WTC11 (cell line): ENCODE data around the gene TDP2. TPM values are rescaled to one million over a fixed set of nuclear protein-coding genes. Genes with fewer than 3 reads are reported as not detected.
"Not testable (repeated sequence)": the region's sequence is repeated elsewhere in the genome, so short reads cannot be mapped to it uniquely, and the experiment has no call there.

Experiments
- ATAC-seq: fragments of 200-7000 bp; cut with Tn5 transposase; 2 replicates; pipeline ENCODE4 v1.10.0; 2021; ENCODE audit warnings: mild to moderate bottlenecking, moderate library complexity
- CTCF ChIA-PET: fragments of 300-600 bp; sonication (Branson Sonifier 250); formaldehyde crosslinking; loops from one replicate; lab custom pipeline; 2021; ENCODE audit warnings: antibody characterized with exemption; lab: Charles Lee
- POLR2A ChIA-PET: fragments of 350-600 bp; sonication (Branson Sonifier 250); formaldehyde crosslinking; loops from one replicate; lab custom pipeline; 2021; ENCODE audit warnings: antibody characterized with exemption; lab: Charles Lee
- DNase-seq: peaks from one replicate; pipeline ENCODE4 v3.0.0; 2021; ENCODE audit warnings: low spot score
- H3K27ac Mint-ChIP-seq: 2 replicates; pipeline ENCODE4 v1.8.0; 2021; ENCODE audit warnings: mixed read lengths
- H3K27me3 Mint-ChIP-seq: 2 replicates; pipeline ENCODE4 v1.8.0; 2021; ENCODE audit warnings: low read depth, mild to moderate bottlenecking, moderate library complexity, mixed read lengths
- H3K36me3 Mint-ChIP-seq: 2 replicates; pipeline ENCODE4 v1.8.0; 2021; ENCODE audit warnings: mixed read lengths
- H3K4me1 Mint-ChIP-seq: 2 replicates; pipeline ENCODE4 v1.8.0; 2022; ENCODE audit warnings: mixed read lengths
- H3K4me3 Mint-ChIP-seq: 2 replicates; pipeline ENCODE4 v1.8.0; 2021; ENCODE audit warnings: mild to moderate bottlenecking, moderate library complexity, mixed read lengths
- H3K9me3 Mint-ChIP-seq: 2 replicates; pipeline ENCODE4 v1.8.0; 2021; ENCODE audit warnings: mixed read lengths
- ATF1 ChIP-seq: sonication (generic); formaldehyde crosslinking; IDR thresholded peaks from 2 replicates; pipeline ENCODE4 v1.8.1; 2023; ENCODE audit warnings: mild to moderate bottlenecking, moderate library complexity, missing genetic modification reagents
- ETV6 ChIP-seq: sonication (generic); formaldehyde crosslinking; IDR thresholded peaks from 2 replicates; pipeline ENCODE4 v1.8.1; 2022; ENCODE audit warnings: mild to moderate bottlenecking, missing genetic modification reagents
- FOXP1 ChIP-seq: sonication (generic); formaldehyde crosslinking; IDR thresholded peaks from 2 replicates; pipeline ENCODE4 v1.8.0; 2022; ENCODE audit warnings: missing genetic modification reagents, mild to moderate bottlenecking, moderate library complexity, borderline replicate concordance
- IRF1 ChIP-seq: sonication (generic); formaldehyde crosslinking; IDR thresholded peaks from 2 replicates; pipeline ENCODE4 v1.8.0; 2023; ENCODE audit warnings: missing genetic modification reagents
- NFATC4 ChIP-seq: fragments of 250-450 bp; sonication (Bioruptor Pico); IDR thresholded peaks from 2 replicates; pipeline ENCODE4 v1.9.0; 2021; ENCODE audit warnings: mild to moderate bottlenecking
- OVOL2 ChIP-seq: fragments of 250-450 bp; sonication (Bioruptor Pico); IDR thresholded peaks from 2 replicates; pipeline ENCODE4 v1.9.0; 2021; ENCODE audit warnings: mild to moderate bottlenecking, borderline replicate concordance
- SMAD4 ChIP-seq: sonication (generic); formaldehyde crosslinking; IDR thresholded peaks from 2 replicates; pipeline ENCODE4 v1.8.0; 2022; ENCODE audit warnings: mild to moderate bottlenecking, missing genetic modification reagents
- SP1 ChIP-seq: sonication (generic); formaldehyde crosslinking; conservative IDR thresholded peaks from 2 replicates; pipeline ENCODE4 v1.8.1; 2022; ENCODE audit warnings: missing genetic modification reagents
- STAT6 ChIP-seq: sonication (generic); formaldehyde crosslinking; conservative IDR thresholded peaks from 2 replicates; pipeline ENCODE4 v1.8.1; 2023; ENCODE audit warnings: mild to moderate bottlenecking, low read depth, missing genetic modification reagents, moderate library complexity
- TEAD1 ChIP-seq: sonication (generic); formaldehyde crosslinking; IDR thresholded peaks from 2 replicates; pipeline ENCODE4 v1.8.0; 2022; ENCODE audit warnings: mild to moderate bottlenecking, missing genetic modification reagents
- ZBTB43 ChIP-seq: sonication (generic); formaldehyde crosslinking; IDR thresholded peaks from 2 replicates; pipeline ENCODE4 v1.8.1; 2023; ENCODE audit warnings: mild to moderate bottlenecking, missing genetic modification reagents
- ZNF121 ChIP-seq: sonication (generic); formaldehyde crosslinking; IDR thresholded peaks from 2 replicates; pipeline ENCODE4 v1.8.0; 2023; ENCODE audit warnings: missing genetic modification reagents
- ZNF138 ChIP-seq: sonication (generic); formaldehyde crosslinking; conservative IDR thresholded peaks from 2 replicates; pipeline ENCODE4 v1.8.1; 2022; ENCODE audit warnings: mild to moderate bottlenecking, moderate library complexity, missing genetic modification reagents
- ZNF317 ChIP-seq: sonication (generic); formaldehyde crosslinking; IDR thresholded peaks from 2 replicates; pipeline ENCODE4 v1.8.1; 2023; ENCODE audit warnings: low read depth, mild to moderate bottlenecking, moderate library complexity, missing genetic modification reagents, borderline replicate concordance
- total RNA-seq: library from RNA; stranded (reverse); gene quantifications from 3 replicates; pipeline ENCODE4 v1.2.3, GENCODE V29; 2021
- TF ChIP-seq, protein P1 (sequence below): sonication (generic); formaldehyde crosslinking; IDR thresholded peaks from 2 replicates; pipeline ENCODE4 v1.8.1; 2023; ENCODE audit warnings: mild to moderate bottlenecking, moderate library complexity, missing genetic modification reagents
- TF ChIP-seq, protein P2 (sequence below): sonication (generic); formaldehyde crosslinking; IDR thresholded peaks from 2 replicates; pipeline ENCODE4 v1.8.1; 2023; ENCODE audit warnings: mild to moderate bottlenecking, missing genetic modification reagents, moderate library complexity
- TF ChIP-seq, protein P3 (sequence below): sonication (generic); formaldehyde crosslinking; IDR thresholded peaks from 2 replicates; pipeline ENCODE4 v1.8.1; 2022; ENCODE audit warnings: missing genetic modification reagents, borderline replicate concordance
- TF ChIP-seq, protein P4 (sequence below): fragments of 250-450 bp; sonication (Bioruptor Pico); IDR thresholded peaks from 2 replicates; pipeline ENCODE4 v1.9.0; 2021; ENCODE audit warnings: moderate library complexity, mild to moderate bottlenecking, inconsistent platforms, borderline replicate concordance
- TF ChIP-seq, protein P5 (sequence below): sonication (generic); formaldehyde crosslinking; IDR thresholded peaks from 2 replicates; pipeline ENCODE4 v1.8.0; 2023; ENCODE audit warnings: mild to moderate bottlenecking, missing genetic modification reagents

The TDP2 gene
- total RNA-seq, 1 experiment from 2014 or later: 49.1 TPM

DNA sequence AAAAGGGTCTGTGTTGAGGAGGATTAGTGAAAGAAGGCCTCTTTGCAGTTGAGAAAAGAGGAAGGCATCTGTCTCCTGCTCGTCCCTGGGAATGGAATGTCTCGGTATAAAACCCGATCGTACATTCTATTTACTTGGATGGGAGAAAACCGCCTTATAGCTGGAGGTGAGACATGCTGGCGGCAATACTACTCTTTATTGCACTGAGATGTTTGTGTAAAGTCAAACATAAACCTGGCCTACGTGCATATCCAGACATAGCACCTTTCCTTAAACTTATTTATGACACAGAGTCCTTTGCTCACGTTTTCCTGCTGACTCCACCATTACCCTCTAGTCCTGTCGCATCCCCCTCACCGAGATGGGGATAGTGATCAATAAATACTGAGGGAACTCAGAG is 4.5 kb downstream of the TDP2 start:
- no peaks in the 10 kb centered on the region for H3K27me3 Mint-ChIP-seq
- H3K9me3 Mint-ChIP-seq: no peaks in the 10 kb centered on the region
- H3K4me3 Mint-ChIP-seq: no peak overlapping the region
- TF ChIP-seq ZBTB43 (CRISPR knock-in tag): no peak
- no peak for TF ChIP-seq NFATC4 (CRISPR knock-in tag)
- TF ChIP-seq, protein P1, sequence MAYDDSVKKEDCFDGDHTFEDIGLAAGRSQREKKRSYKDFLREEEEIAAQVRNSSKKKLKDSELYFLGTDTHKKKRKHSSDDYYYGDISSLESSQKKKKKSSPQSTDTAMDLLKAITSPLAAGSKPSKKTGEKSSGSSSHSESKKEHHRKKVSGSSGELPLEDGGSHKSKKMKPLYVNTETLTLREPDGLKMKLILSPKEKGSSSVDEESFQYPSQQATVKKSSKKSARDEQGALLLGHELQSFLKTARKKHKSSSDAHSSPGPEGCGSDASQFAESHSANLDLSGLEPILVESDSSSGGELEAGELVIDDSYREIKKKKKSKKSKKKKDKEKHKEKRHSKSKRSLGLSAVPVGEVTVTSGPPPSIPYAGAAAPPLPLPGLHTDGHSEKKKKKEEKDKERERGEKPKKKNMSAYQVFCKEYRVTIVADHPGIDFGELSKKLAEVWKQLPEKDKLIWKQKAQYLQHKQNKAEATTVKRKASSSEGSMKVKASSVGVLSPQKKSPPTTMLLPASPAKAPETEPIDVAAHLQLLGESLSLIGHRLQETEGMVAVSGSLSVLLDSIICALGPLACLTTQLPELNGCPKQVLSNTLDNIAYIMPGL (CRISPR knock-in tag): no peak
- no peak for TF ChIP-seq ZNF121 (CRISPR knock-in tag)
- no peak for TF ChIP-seq STAT6 (CRISPR knock-in tag)
- TF ChIP-seq ATF1 (CRISPR knock-in tag): no peak
- TF ChIP-seq OVOL2 (CRISPR knock-in tag): no peak
- no peak for TF ChIP-seq ZNF317 (CRISPR knock-in tag)
- TF ChIP-seq SMAD4: no peak
- TF ChIP-seq, protein P2, sequence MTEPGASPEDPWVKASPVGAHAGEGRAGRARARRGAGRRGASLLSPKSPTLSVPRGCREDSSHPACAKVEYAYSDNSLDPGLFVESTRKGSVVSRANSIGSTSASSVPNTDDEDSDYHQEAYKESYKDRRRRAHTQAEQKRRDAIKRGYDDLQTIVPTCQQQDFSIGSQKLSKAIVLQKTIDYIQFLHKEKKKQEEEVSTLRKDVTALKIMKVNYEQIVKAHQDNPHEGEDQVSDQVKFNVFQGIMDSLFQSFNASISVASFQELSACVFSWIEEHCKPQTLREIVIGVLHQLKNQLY (CRISPR knock-in tag): no peak
- TF ChIP-seq ZNF138 (CRISPR knock-in tag): no peak
- TF ChIP-seq, protein P3, sequence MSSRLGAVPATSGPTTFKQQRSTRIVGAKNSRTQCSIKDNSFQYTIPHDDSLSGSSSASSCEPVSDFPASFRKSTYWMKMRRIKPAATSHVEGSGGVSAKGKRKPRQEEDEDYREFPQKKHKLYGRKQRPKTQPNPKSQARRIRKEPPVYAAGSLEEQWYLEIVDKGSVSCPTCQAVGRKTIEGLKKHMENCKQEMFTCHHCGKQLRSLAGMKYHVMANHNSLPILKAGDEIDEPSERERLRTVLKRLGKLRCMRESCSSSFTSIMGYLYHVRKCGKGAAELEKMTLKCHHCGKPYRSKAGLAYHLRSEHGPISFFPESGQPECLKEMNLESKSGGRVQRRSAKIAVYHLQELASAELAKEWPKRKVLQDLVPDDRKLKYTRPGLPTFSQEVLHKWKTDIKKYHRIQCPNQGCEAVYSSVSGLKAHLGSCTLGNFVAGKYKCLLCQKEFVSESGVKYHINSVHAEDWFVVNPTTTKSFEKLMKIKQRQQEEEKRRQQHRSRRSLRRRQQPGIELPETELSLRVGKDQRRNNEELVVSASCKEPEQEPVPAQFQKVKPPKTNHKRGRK (CRISPR knock-in tag): no peak
- DNase-seq: no peak
- peaks cover 45% of the 10 kb centered on the region for H3K4me1 Mint-ChIP-seq
- H3K36me3 Mint-ChIP-seq: peaks cover 48% of the 10 kb centered on the region
- no peak for ATAC-seq
- 0 out of 2 replicates have a peak overlapping the region, but pooled peaks have one; percentile 57 for H3K27ac Mint-ChIP-seq
- CTCF ChIA-PET: no interaction called here
- POLR2A ChIA-PET: no interaction called here

DNA sequence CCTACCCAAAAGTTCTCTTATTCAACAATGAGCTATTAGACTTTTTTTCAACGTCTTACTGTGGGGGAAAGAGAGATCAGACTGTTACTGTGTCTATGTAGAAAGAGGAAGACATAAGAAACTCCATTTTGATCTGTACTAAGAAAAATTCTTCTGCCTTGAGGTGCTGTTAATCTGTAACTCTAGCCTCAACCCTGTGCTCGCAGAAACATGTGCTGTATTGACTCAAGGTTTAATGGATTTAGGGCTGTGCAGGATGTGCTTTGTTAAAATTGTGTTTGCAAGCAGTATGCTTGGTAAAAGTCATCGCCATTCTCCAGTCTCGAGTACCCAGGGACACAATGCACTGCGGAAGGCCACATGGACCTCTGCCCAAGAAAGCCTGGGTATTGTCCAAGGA is 4.9 kb downstream of the TDP2 start:
- Mint-ChIP-seq H3K27ac (peak overlapping the region; percentile 57; the same call in 1 of the 2 replicates), H3K4me1 (peaks cover 42% of the 10 kb centered on the region), H3K36me3 (peaks cover 48% of the 10 kb centered on the region)
- H3K9me3 Mint-ChIP-seq, CTCF ChIA-PET, ATAC-seq, H3K4me3 Mint-ChIP-seq, POLR2A ChIA-PET, DNase-seq, H3K27me3 Mint-ChIP-seq: not testable (repeated sequence)

DNA sequence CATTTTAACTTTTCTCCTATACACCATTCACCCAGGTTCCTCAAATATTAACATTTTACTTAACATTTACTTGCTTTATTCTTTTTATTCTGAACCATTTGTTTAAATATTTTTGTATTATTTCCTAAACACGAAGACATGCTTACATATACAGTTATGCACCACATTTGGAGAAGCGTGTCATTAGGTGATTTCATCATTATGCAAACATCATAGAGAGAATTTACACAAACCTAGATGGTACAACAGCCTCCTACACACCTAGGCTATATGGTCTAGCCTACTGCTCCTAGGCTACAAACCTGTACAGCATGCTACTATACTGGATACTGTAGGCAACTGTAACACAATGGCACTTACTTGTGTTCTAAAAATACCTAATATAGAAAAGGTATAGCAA is 6.6 kb downstream of the TDP2 start:
- H3K27ac Mint-ChIP-seq: peak overlapping the region; percentile 94; the same call in 1 of the 2 replicates
- H3K4me3 Mint-ChIP-seq: no peak overlapping the region
- H3K27me3 Mint-ChIP-seq: no peaks in the 10 kb centered on the region
- H3K9me3 Mint-ChIP-seq: no peaks in the 10 kb centered on the region
- ChIA-PET CTCF (interaction anchor here (1.1 kb wide), 1 partner anchor 76 kb away, joined by 4 read pairs; no protein-coding TSS in a partner anchor), POLR2A (interaction anchor here (1.2 kb wide), 1 partner anchor 23 kb away, joined by 4 read pairs; no protein-coding TSS in a partner anchor)
- no peak for ATAC-seq
- H3K36me3 Mint-ChIP-seq: peaks cover 45% of the 10 kb centered on the region
- no peak for DNase-seq
- H3K4me1 Mint-ChIP-seq: peaks cover 36% of the 10 kb centered on the region
- no peak for TF ChIP-seq ZNF317 (CRISPR knock-in tag)
- TF ChIP-seq FOXP1 (CRISPR knock-in tag): no peak
- no peak for TF ChIP-seq ETV6
- TF ChIP-seq, protein P4, sequence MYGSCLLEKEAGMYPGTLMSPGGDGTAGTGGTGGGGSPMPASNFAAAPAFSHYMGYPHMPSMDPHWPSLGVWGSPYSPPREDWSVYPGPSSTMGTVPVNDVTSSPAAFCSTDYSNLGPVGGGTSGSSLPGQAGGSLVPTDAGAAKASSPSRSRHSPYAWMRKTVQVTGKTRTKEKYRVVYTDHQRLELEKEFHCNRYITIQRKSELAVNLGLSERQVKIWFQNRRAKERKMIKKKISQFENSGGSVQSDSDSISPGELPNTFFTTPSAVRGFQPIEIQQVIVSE: no peak
- TF ChIP-seq, protein P5, sequence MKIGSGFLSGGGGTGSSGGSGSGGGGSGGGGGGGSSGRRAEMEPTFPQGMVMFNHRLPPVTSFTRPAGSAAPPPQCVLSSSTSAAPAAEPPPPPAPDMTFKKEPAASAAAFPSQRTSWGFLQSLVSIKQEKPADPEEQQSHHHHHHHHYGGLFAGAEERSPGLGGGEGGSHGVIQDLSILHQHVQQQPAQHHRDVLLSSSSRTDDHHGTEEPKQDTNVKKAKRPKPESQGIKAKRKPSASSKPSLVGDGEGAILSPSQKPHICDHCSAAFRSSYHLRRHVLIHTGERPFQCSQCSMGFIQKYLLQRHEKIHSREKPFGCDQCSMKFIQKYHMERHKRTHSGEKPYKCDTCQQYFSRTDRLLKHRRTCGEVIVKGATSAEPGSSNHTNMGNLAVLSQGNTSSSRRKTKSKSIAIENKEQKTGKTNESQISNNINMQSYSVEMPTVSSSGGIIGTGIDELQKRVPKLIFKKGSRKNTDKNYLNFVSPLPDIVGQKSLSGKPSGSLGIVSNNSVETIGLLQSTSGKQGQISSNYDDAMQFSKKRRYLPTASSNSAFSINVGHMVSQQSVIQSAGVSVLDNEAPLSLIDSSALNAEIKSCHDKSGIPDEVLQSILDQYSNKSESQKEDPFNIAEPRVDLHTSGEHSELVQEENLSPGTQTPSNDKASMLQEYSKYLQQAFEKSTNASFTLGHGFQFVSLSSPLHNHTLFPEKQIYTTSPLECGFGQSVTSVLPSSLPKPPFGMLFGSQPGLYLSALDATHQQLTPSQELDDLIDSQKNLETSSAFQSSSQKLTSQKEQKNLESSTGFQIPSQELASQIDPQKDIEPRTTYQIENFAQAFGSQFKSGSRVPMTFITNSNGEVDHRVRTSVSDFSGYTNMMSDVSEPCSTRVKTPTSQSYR (CRISPR knock-in tag): no peak
- no peak for TF ChIP-seq IRF1
- no peak for TF ChIP-seq ZNF121 (CRISPR knock-in tag)
- TF ChIP-seq SP1 (CRISPR knock-in tag): no peak
- no peak for TF ChIP-seq TEAD1 (CRISPR knock-in tag)
